Tibial nerve (tissue), 4 donors: ENCODE measurements around the gene ZNF789.
"Not testable (repeated sequence)": the region's sequence is repeated elsewhere in the genome, so short reads cannot be mapped to it uniquely, and the experiment has no call there.

Experiments used
- CTCF ChIP-seq, 5 experiments: fragments of 200-600 bp in 3 of 5; fragments of 450-650 bp in 2 of 5; sonication (generic) in 3 of 5; IDR thresholded peaks; one replicate each; pipeline ENCODE4 v1.5.1; 2016 to 2019; ENCODE audit warnings: antibody characterized with exemption in 5 of 5, mild to moderate bottlenecking in 3 of 5, moderate library complexity in 2 of 5
- EP300 ChIP-seq, 2 donors: sonication (generic); formaldehyde crosslinking; IDR thresholded peaks; one replicate each; pipeline ENCODE4 v1.6.1; 2017; ENCODE audit warnings: antibody characterized with exemption in 2 of 2, mild to moderate bottlenecking in 1 of 2
- POLR2A ChIP-seq, 2 donors: fragments of 450-650 bp; IDR thresholded peaks; one replicate each; pipeline ENCODE4 v1.6.1; 2017; ENCODE audit warnings: antibody characterized with exemption in 2 of 2, mild to moderate bottlenecking in 2 of 2, moderate library complexity in 2 of 2

- TF ChIP-seq CTCF, POLR2A, EP300 (IDR thresholded peaks at IDR 0.05): not testable (repeated sequence)
Measured at GRCh38 chr7:99501236-99501635, 28.5 kb downstream of the ZNF789 start.
